ENCODE data around the gene HMOX1. TPM values are rescaled to one million over a fixed set of nuclear protein-coding genes. Genes with fewer than 3 reads are reported as not detected.

Gene HMOX1
- 10 to 100 TPM; 11.5 to 38.6 (median 21.3) TPM for total RNA-seq

- Histone ChIP-seq H3K4me3 (peak within 1 kb of the TSS; percentile 59 to 80 (median 76)), H3K4me1 (no peaks in the 10 kb centered on the region), H3K36me3 (no peaks in the 10 kb centered on the region), H3K9me3 (no peaks in the 10 kb centered on the region), H3K27ac (peak within 1 kb of the TSS; percentile 79 to 86), H3K27me3 (no peaks in the 10 kb centered on the region)
- peak; percentile 22 for TF ChIP-seq POLR2A (IDR thresholded peaks at IDR 0.05)
- TF ChIP-seq CTCF (IDR thresholded peaks at IDR 0.05): no peak
- TF ChIP-seq POLR2AphosphoS5 (IDR thresholded peaks at IDR 0.05): peak; percentile 74 to 88 (median 81)
- DNase-seq (ENCODE audit: low spot score in 2 of 2): peak; percentile 82 to 89
- intact Hi-C loops (cut with DNase I; ENCODE audit: low total_unique reads): no loop called here
These were observed at the start of gene HMOX1 for GRCh38 chr22:35380537-35381423. Gene HMOX1 (plus strand): TSS chr22:35381096. CDS start chr22:35381174, 78 bp downstream.

- H3K27ac ChIP-seq: no peak overlapping the region
- no peak for DNase-seq (ENCODE audit: low spot score in 2 of 2)
These were observed 48.6 kb upstream of the HMOX1 start for GRCh38 chr22:35332278-35332677.

GRCh38 chr22:35333220-35333619 lies 47.7 kb upstream of the HMOX1 start:
- no peak overlapping the region for H3K4me3 ChIP-seq
- H3K27me3 ChIP-seq: no peaks in the 10 kb centered on the region
- intact Hi-C loops (cut with DNase I; ENCODE audit: low total_unique reads): no loop called here
- TF ChIP-seq CTCF (IDR thresholded peaks at IDR 0.05): no peak
- no peak for TF ChIP-seq POLR2AphosphoS5 (IDR thresholded peaks at IDR 0.05)
- no peak for TF ChIP-seq POLR2A (IDR thresholded peaks at IDR 0.05)
- no peaks in the 10 kb centered on the region for H3K4me1 ChIP-seq
- peaks cover 9% of the 10 kb centered on the region for H3K36me3 ChIP-seq
- DNase-seq (ENCODE audit: low spot score in 2 of 2): no peak
- no peak overlapping the region for H3K27ac ChIP-seq
- no peaks in the 10 kb centered on the region for H3K9me3 ChIP-seq

More at GRCh38 chr22:35332278-35332677, 48.6 kb upstream of the HMOX1 start:
- Histone ChIP-seq H3K9me3 (no peaks in the 10 kb centered on the region), H3K27me3 (no peaks in the 10 kb centered on the region), H3K36me3 (peaks cover 9% of the 10 kb centered on the region), H3K4me1 (no peaks in the 10 kb centered on the region), H3K4me3 (no peak overlapping the region)
- no peak for TF ChIP-seq CTCF (IDR thresholded peaks at IDR 0.05)
- no peak for TF ChIP-seq POLR2A (IDR thresholded peaks at IDR 0.05)
- no peak for TF ChIP-seq POLR2AphosphoS5 (IDR thresholded peaks at IDR 0.05)
- intact Hi-C loops (cut with DNase I; ENCODE audit: low total_unique reads): no loop called here

- Histone ChIP-seq H3K4me1 (no peaks in the 10 kb centered on the region), H3K36me3 (peaks cover 9% of the 10 kb centered on the region), H3K27ac (no peak overlapping the region), H3K9me3 (no peaks in the 10 kb centered on the region), H3K4me3 (no peak overlapping the region), H3K27me3 (no peaks in the 10 kb centered on the region)
- no peak for DNase-seq (ENCODE audit: low spot score in 2 of 2)
- intact Hi-C loops (cut with DNase I; ENCODE audit: low total_unique reads): no loop called here
- TF ChIP-seq CTCF (IDR thresholded peaks at IDR 0.05) (no peak), POLR2AphosphoS5 (IDR thresholded peaks at IDR 0.05) (no peak), POLR2A (IDR thresholded peaks at IDR 0.05) (no peak)
These were observed 46.9 kb upstream of the HMOX1 start for GRCh38 chr22:35334004-35334403.

GRCh38 chr22:35335468-35335867 lies 45.4 kb upstream of the HMOX1 start:
- no peaks in the 10 kb centered on the region for H3K27me3 ChIP-seq
- DNase-seq (ENCODE audit: low spot score in 2 of 2): no peak
- H3K36me3 ChIP-seq: peaks cover 9% of the 10 kb centered on the region
- H3K4me3 ChIP-seq: no peak overlapping the region
- TF ChIP-seq POLR2A (IDR thresholded peaks at IDR 0.05) (no peak), POLR2AphosphoS5 (IDR thresholded peaks at IDR 0.05) (no peak), CTCF (IDR thresholded peaks at IDR 0.05) (no peak)
- no peaks in the 10 kb centered on the region for H3K9me3 ChIP-seq
- no peak overlapping the region for H3K27ac ChIP-seq
- intact Hi-C loops (cut with DNase I; ENCODE audit: low total_unique reads): no loop called here
- no peaks in the 10 kb centered on the region for H3K4me1 ChIP-seq

Measured in breast epithelium (tissue), 4 donors.